NB4 (cell line): ENCODE measurements around the gene LGR4.
A peak's percentile ranks its signal among the peaks of the same experiment; 100 is the strongest.

Experiments
- DNase-seq: peaks from one replicate; pipeline ENCODE4 v3.0.0; 2010; ENCODE audit warnings: low read depth
- H3K4me3 ChIP-seq: one replicate; pipeline ENCODE4 v1.5.1; 2011; ENCODE audit warnings: mild to moderate bottlenecking, low read depth, low read length, moderate library complexity
- MYC ChIP-seq: IDR thresholded peaks from 2 replicates; pipeline ENCODE4 v1.6.1; 2011; ENCODE audit warnings: low read depth, low read length
- POLR2A ChIP-seq: IDR thresholded peaks from 2 replicates; pipeline ENCODE4 v1.6.1; 2011; ENCODE audit warnings: mild to moderate bottlenecking; ENCODE audit not compliant: insufficient read length; ENCODE audit errors: extremely low read depth
- TF ChIP-seq, protein P1 (sequence below): IDR thresholded peaks from 2 replicates; pipeline ENCODE4 v1.6.1; 2011; ENCODE audit warnings: low read depth, low read length
- TF ChIP-seq, protein P2 (sequence below): IDR thresholded peaks from one replicate; pipeline ENCODE4 v1.5.1; 2012; ENCODE audit warnings: low read depth, low read length

LGR4 gene

DNA sequence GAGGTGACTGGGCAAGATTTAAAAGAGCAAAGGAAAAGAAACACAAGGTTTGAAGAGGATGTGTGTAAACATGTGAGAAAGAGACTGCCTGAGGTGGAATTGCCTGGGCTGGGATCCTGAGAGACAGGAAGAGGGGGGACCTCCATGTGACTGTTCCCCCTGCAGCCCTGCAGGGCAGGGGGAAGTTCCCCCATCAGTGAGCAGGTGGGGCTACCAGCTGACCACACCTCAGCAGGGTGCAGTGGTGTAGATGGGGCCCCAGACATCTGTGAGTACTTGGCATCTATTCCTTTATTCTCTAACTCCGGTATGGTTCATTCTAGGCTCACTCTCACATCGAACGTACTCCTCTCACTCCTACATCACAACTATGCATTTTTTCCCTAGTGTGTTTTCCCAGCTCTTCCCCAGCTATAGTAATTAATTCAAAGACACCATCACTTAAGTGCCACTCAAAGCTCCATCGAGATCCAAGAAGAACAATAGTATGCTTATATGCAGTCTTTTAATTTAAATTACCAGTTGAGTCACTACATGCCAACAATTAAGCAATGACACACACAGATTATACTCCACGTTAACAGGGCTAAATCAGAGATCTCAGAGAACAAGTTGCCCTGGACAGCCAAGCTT lies 42.7 kb downstream of the LGR4 start:
- DNase-seq = peak; percentile 47
- H3K4me3 ChIP-seq = no peak overlapping the region
- TF ChIP-seq POLR2A (no peak), MYC (no peak)
- TF ChIP-seq, protein P1, sequence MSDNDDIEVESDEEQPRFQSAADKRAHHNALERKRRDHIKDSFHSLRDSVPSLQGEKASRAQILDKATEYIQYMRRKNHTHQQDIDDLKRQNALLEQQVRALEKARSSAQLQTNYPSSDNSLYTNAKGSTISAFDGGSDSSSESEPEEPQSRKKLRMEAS = 0 out of 2 replicates have a peak, but pooled peaks have one; percentile 5
- TF ChIP-seq, protein P2, sequence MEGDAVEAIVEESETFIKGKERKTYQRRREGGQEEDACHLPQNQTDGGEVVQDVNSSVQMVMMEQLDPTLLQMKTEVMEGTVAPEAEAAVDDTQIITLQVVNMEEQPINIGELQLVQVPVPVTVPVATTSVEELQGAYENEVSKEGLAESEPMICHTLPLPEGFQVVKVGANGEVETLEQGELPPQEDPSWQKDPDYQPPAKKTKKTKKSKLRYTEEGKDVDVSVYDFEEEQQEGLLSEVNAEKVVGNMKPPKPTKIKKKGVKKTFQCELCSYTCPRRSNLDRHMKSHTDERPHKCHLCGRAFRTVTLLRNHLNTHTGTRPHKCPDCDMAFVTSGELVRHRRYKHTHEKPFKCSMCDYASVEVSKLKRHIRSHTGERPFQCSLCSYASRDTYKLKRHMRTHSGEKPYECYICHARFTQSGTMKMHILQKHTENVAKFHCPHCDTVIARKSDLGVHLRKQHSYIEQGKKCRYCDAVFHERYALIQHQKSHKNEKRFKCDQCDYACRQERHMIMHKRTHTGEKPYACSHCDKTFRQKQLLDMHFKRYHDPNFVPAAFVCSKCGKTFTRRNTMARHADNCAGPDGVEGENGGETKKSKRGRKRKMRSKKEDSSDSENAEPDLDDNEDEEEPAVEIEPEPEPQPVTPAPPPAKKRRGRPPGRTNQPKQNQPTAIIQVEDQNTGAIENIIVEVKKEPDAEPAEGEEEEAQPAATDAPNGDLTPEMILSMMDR = no peak

DNA sequence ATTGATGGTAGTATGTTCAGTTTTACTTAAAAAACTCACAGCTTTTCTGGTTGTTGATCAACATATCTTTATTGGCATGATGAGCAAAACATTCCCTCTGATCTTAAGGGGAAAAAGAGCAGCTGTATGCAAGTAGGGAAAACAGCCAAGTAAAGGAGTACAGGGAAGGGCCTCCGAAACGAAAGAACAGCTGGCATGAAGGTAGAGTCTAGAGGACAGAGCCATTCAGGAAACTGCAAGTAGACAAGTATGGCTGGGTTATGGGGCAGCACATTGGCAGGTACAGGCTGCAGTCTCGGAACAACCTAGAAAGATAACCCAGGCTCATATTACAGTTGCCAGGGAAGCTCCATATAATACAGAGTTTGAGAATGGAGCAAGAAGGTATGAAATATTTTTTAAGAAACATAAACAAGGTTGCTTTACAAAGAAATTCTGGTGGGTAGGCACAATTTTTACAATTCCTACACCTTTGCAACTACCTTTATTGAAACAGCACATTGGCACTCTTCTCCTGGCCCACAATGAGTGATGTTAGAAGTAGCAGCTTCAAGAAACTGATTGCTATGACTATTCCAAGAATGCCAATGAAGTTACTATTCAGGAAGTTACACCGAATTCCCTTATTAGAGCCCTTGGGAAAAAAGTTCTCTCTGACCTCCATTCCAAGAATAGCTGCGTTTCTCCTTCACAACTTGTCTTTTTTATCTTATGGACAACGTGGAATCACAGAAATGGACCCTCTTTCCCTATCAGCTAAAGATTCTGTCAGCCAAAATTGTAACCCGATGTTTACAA lies 45.2 kb downstream of the LGR4 start:
- TF ChIP-seq POLR2A = no peak
- no peak for DNase-seq
- no peak overlapping the region for H3K4me3 ChIP-seq

DNA sequence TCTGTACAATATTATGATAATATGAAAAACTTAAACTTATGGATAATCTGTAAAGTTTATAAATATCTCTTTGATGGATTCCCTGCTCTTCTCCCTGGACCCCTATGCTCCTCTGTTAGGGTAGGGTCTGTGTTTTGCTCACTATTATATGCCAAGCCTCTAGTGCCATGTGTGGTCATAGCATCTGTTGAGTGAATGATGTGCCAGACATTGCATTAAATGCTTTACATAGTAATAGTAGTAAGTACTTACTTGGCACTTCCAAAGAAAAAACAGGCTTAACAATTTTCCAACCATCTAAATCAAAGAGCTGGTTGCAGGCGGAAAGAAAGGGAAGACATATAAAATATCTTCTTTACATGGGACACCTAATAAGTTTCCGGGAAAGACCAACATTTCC lies 46.8 kb downstream of the LGR4 start:
- no peak overlapping the region for H3K4me3 ChIP-seq
- no peak for DNase-seq
- TF ChIP-seq MYC (no peak), POLR2A (no peak)
- TF ChIP-seq, protein P1 = no peak
- TF ChIP-seq, protein P2 = no peak

DNA sequence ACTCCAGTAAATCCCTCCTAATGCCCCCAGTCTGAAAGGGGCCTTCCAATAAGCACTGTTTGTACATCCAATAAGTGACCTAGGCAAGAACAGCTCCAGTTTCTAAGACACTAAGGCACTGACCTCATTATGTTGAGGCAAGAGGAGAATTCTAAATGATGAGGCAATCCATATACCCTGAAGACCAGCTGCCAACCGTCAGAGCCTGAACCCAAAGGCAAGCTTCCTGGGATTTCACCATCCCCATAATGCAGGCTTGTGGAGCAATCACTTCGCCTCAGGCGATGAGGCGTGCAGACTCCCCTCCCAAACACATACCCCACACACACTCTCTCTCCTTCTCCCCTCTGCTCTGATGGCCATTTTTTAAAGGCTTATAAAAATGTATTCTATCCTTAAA lies 49.5 kb downstream of the LGR4 start:
- peak; percentile 67 for TF ChIP-seq MYC
- TF ChIP-seq, protein P2 = no peak
- TF ChIP-seq, protein P1 = peak; percentile 41; the same call in 1 of the 2 replicates
- H3K4me3 ChIP-seq = no peak overlapping the region
- peak; percentile 96 for DNase-seq

DNA sequence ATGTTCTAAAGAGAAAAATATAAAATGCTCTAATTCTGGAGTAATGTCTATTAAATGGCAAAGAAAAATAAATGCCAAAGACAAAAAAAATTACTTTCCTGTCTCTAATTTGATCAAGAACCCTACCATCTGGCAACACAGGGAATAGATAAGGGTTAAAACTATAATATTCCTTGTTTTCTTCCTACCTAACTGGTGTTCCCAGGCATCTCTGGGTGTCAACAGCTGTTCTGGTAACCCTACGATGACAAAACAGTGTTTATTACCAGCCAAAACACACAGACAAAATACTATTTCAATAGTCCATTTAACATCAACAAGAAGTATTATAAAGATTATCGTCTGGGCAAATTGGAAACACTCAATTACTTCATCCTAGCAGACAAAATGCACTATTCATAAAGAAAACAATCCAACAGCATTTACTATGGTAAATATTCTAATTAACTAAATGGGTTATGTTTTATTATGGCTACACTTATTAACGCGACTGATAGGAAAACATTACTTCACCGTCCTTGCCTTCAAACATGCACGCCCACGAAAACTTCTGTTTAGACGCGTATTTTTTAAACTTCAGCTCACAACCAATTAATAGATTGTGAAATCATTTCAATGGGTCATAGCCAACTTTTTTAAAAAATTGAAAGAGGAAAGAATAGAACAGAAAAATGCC lies 50.6 kb downstream of the LGR4 start:
- TF ChIP-seq MYC = no peak
- no peak for TF ChIP-seq POLR2A
- TF ChIP-seq, protein P1 = no peak
- TF ChIP-seq, protein P2 = no peak
- no peak for DNase-seq
- no peak overlapping the region for H3K4me3 ChIP-seq
